ENCODE measurements around the gene PTPRU. TPM values are rescaled to one million over a fixed set of nuclear protein-coding genes. Genes with fewer than 3 reads are reported as not detected.
"Not testable (repeated sequence)": the region's sequence is repeated elsewhere in the genome, so short reads cannot be mapped to it uniquely, and the experiment has no call there.

The PTPRU gene
- total and polyA plus RNA-seq, 2 experiments from 2014 or later, result 23.2 to 89.7 TPM

- DNase-seq (ENCODE audit: low read depth in 1 of 2, low spot score in 1 of 2), result peak in 1 of 2 donors; percentile 30
- TF ChIP-seq CTCF (IDR thresholded peaks at IDR 0.05; ENCODE audit: low read depth, low read length), result no peak
- Histone ChIP-seq H3K4me1 (ENCODE audit: low read depth) (no peaks in the 10 kb centered on the region), H3K9me3 (ENCODE audit: low read depth) (no peaks in the 10 kb centered on the region), H3K4me3 (no peak overlapping the region), H3K27ac (no peak overlapping the region), H3K27me3 (no peaks in the 10 kb centered on the region), H3K36me3 (peaks cover 18% of the 10 kb centered on the region)
These were observed 25.0 kb upstream of the PTPRU start for GRCh38 chr1:29211086-29212030.

- no peaks in the 10 kb centered on the region for H3K4me1 ChIP-seq (ENCODE audit: low read depth)
- no peak for DNase-seq (ENCODE audit: low read depth in 1 of 2, low spot score in 1 of 2)
- no peaks in the 10 kb centered on the region for H3K9me3 ChIP-seq (ENCODE audit: low read depth)
- TF ChIP-seq CTCF (IDR thresholded peaks at IDR 0.05; ENCODE audit: low read depth, low read length), result no peak
- peaks cover 15% of the 10 kb centered on the region for H3K36me3 ChIP-seq
- no peak overlapping the region for H3K4me3 ChIP-seq
- no peak overlapping the region for H3K27ac ChIP-seq
- no peaks in the 10 kb centered on the region for H3K27me3 ChIP-seq
These were observed 23.3 kb upstream of the PTPRU start for GRCh38 chr1:29213055-29213454.

GRCh38 chr1:29217633-29218032 is 18.7 kb upstream of the PTPRU start:
- H3K4me1 ChIP-seq (ENCODE audit: low read depth), result no peaks in the 10 kb centered on the region
- H3K36me3 ChIP-seq, result peaks cover 10% of the 10 kb centered on the region
- H3K27me3 ChIP-seq, result no peaks in the 10 kb centered on the region
- DNase-seq (ENCODE audit: low read depth in 1 of 2, low spot score in 1 of 2), result no peak
- no peak for TF ChIP-seq CTCF (IDR thresholded peaks at IDR 0.05; ENCODE audit: low read depth, low read length)
- no peak overlapping the region for H3K4me3 ChIP-seq
- no peaks in the 10 kb centered on the region for H3K9me3 ChIP-seq (ENCODE audit: low read depth)
- no peak overlapping the region for H3K27ac ChIP-seq

- Histone ChIP-seq H3K27ac (no peak overlapping the region), H3K4me1 (ENCODE audit: low read depth) (no peaks in the 10 kb centered on the region), H3K4me3 (no peak overlapping the region), H3K27me3 (no peaks in the 10 kb centered on the region), H3K36me3 (peaks cover 10% of the 10 kb centered on the region), H3K9me3 (ENCODE audit: low read depth) (no peaks in the 10 kb centered on the region)
- no peak for TF ChIP-seq CTCF (IDR thresholded peaks at IDR 0.05; ENCODE audit: low read depth, low read length)
- peak in 1 of 2 donors; percentile 69 for DNase-seq (ENCODE audit: low read depth in 1 of 2, low spot score in 1 of 2)
These were observed 18.1 kb upstream of the PTPRU start for GRCh38 chr1:29218223-29218622.

- Histone ChIP-seq H3K4me1 (ENCODE audit: low read depth) (no peaks in the 10 kb centered on the region), H3K9me3 (ENCODE audit: low read depth) (no peaks in the 10 kb centered on the region), H3K4me3 (no peak overlapping the region), H3K27me3 (no peaks in the 10 kb centered on the region), H3K27ac (no peak overlapping the region), H3K36me3 (no peaks in the 10 kb centered on the region)
- no peak for DNase-seq (ENCODE audit: low read depth in 1 of 2, low spot score in 1 of 2)
- no peak for TF ChIP-seq CTCF (IDR thresholded peaks at IDR 0.05; ENCODE audit: low read depth, low read length)
These were observed 15.0 kb upstream of the PTPRU start for GRCh38 chr1:29221296-29221695.

- H3K4me1 ChIP-seq (ENCODE audit: low read depth); H3K9me3 ChIP-seq (ENCODE audit: low read depth); H3K27ac ChIP-seq; DNase-seq (ENCODE audit: low read depth in 1 of 2, low spot score in 1 of 2); H3K36me3 ChIP-seq; H3K27me3 ChIP-seq; H3K4me3 ChIP-seq: not testable (repeated sequence)
These were observed 14.1 kb upstream of the PTPRU start for GRCh38 chr1:29222260-29222659.

All from cardiac muscle cell (in vitro differentiated cells and primary cell).